HG03095 (cell line): ENCODE measurements around the gene METTL26.
"Not testable (repeated sequence)": the region's sequence is repeated elsewhere in the genome, so short reads cannot be mapped to it uniquely, and the experiment has no call there.

Experiments
- ATAC-seq: cut with Tn5 transposase; IDR thresholded peaks from one replicate; pipeline ENCODE4 v1.9.1; 2021; ENCODE audit warnings: moderate library complexity; ENCODE audit not compliant: unreplicated experiment

METTL26 gene

GRCh38 chr16:603933-604332, 32.2 kb downstream of the METTL26 start:
- no peak for ATAC-seq

GRCh38 chr16:600781-601180, 35.3 kb downstream of the METTL26 start:
- no peak for ATAC-seq

GRCh38 chr16:598823-599739, 37.0 kb downstream of the METTL26 start:
- no peak for ATAC-seq

GRCh38 chr16:597655-598054, 38.5 kb downstream of the METTL26 start:
- ATAC-seq, result not testable (repeated sequence)

- no peak for ATAC-seq
Measured at GRCh38 chr16:596736-597060, 39.4 kb downstream of the METTL26 start.

- no peak for ATAC-seq
Measured at GRCh38 chr16:595942-596735, 40.0 kb downstream of the METTL26 start.

- no peak for ATAC-seq
Measured at GRCh38 chr16:595094-595528, 41.0 kb downstream of the METTL26 start.

GRCh38 chr16:593807-594206, 42.3 kb downstream of the METTL26 start:
- ATAC-seq, result no peak

- no peak for ATAC-seq
Measured at GRCh38 chr16:593406-593805, 42.7 kb downstream of the METTL26 start.

GRCh38 chr16:592518-593306, 43.4 kb downstream of the METTL26 start:
- ATAC-seq, result no peak

- no peak for ATAC-seq
Measured at GRCh38 chr16:591892-592517, 44.1 kb downstream of the METTL26 start.

GRCh38 chr16:591231-591630, 44.9 kb downstream of the METTL26 start:
- no peak for ATAC-seq

- no peak for ATAC-seq
Measured at GRCh38 chr16:590815-591200, 45.3 kb downstream of the METTL26 start.

GRCh38 chr16:590188-590814, 45.8 kb downstream of the METTL26 start:
- no peak for ATAC-seq

- ATAC-seq, result peak; percentile 71
Measured at GRCh38 chr16:589658-590187, 46.4 kb downstream of the METTL26 start, which contains the start of gene RAB40C. RAB40C (plus strand) TSS chr16:590066; CDS start chr16:590292, 226 bp downstream.

GRCh38 chr16:588889-589657, 47.0 kb downstream of the METTL26 start:
- ATAC-seq, result peak; percentile 63

GRCh38 chr16:588639-588888, 47.5 kb downstream of the METTL26 start:
- ATAC-seq, result peak; percentile 4

- no peak for ATAC-seq
Measured at GRCh38 chr16:586645-587590, 49.2 kb downstream of the METTL26 start.
